Fibroblast of lung (primary cell): ENCODE data around the gene GUCA1C.

Experiments used
- CTCF ChIP-seq, 2 donors: IDR thresholded peaks in 1 of 2; conservative IDR thresholded peaks in 1 of 2; 1 replicate in 1 of 2; 2 replicates in 1 of 2; pipeline ENCODE4 v1.5.1; 2011 to 2012; ENCODE audit warnings: low read length in 2 of 2, control low read depth in 1 of 2, inconsistent platforms in 1 of 2, low read depth in 1 of 2, mild to moderate bottlenecking in 1 of 2
- EZH2 ChIP-seq: IDR thresholded peaks from 2 replicates; pipeline ENCODE4 v1.5.1; 2012; ENCODE audit warnings: low read length, control low read depth, mild to moderate bottlenecking; ENCODE audit errors: missing control alignments

GRCh38 chr3:108883373-108883772 is 70.3 kb downstream of the GUCA1C start:
- no peak for TF ChIP-seq CTCF (conservative IDR thresholded peaks at IDR 0.05 in 1 of 2, IDR thresholded peaks at IDR 0.05 in 1 of 2; ENCODE audit: low read depth in 1 of 2, low read length in 2 of 2)
- no peak for TF ChIP-seq EZH2
